Liver (tissue), 9 donors: ENCODE results near the gene AQP5. TPM values are rescaled to one million over a fixed set of nuclear protein-coding genes. Genes with fewer than 3 reads are reported as not detected.

Experiments used
- DNase-seq: peaks from one replicate; pipeline ENCODE4 v3.0.0-alpha.2; 2017; ENCODE audit warnings: low spot score
- H3K27ac ChIP-seq, 2 donors: one replicate each; pipeline ENCODE4 v1.7.0; 2013; ENCODE audit warnings: inconsistent platforms in 2 of 2, low read length in 2 of 2, control low read depth in 1 of 2, low read depth in 1 of 2, mild to moderate bottlenecking in 1 of 2
- H3K27me3 ChIP-seq, 4 donors: one replicate each; pipeline versions ENCODE4 v1.6.1 to v1.7.0; 2013; ENCODE audit warnings: low read length in 3 of 4, inconsistent platforms in 1 of 4, mild to moderate bottlenecking in 1 of 4, moderate library complexity in 1 of 4; ENCODE audit not compliant: control insufficient read depth in 4 of 4, insufficient read depth in 4 of 4
- H3K36me3 ChIP-seq, 4 donors: one replicate each; pipeline versions ENCODE4 v1.6.1 to v1.7.0; 2013; ENCODE audit warnings: low read length in 3 of 4, mild to moderate bottlenecking in 3 of 4, low read depth in 1 of 4, moderate library complexity in 1 of 4; ENCODE audit not compliant: control insufficient read depth in 4 of 4, insufficient read depth in 3 of 4
- H3K4me1 ChIP-seq, 4 donors: one replicate each; pipeline versions ENCODE4 v1.6.1 to v1.7.0; 2013; ENCODE audit warnings: low read length in 3 of 4, mild to moderate bottlenecking in 3 of 4, moderate library complexity in 1 of 4; ENCODE audit not compliant: control insufficient read depth in 4 of 4, insufficient read depth in 4 of 4
- H3K4me3 ChIP-seq, 3 donors: one replicate each; pipeline versions ENCODE4 v1.6.1 to v1.7.0; 2013; ENCODE audit warnings: low read length in 3 of 3, control low read depth in 1 of 3, low read depth in 1 of 3, mild to moderate bottlenecking in 1 of 3
- H3K9ac ChIP-seq, 2 donors: one replicate each; pipeline ENCODE4 v1.7.0; 2013; ENCODE audit warnings: low read length in 2 of 2, mild to moderate bottlenecking in 2 of 2, moderate library complexity in 2 of 2, control low read depth in 1 of 2, low read depth in 1 of 2
- H3K9me3 ChIP-seq, 4 donors: one replicate each; pipeline versions ENCODE4 v1.6.1 to v1.7.0; 2013; ENCODE audit warnings: low read length in 3 of 4; ENCODE audit not compliant: control insufficient read depth in 4 of 4
- EGR1 ChIP-seq, 2 donors: IDR thresholded peaks; 2 replicates each; pipeline ENCODE4 v1.6.1; 2016 to 2018; ENCODE audit warnings: antibody characterized with exemption in 2 of 2, low read depth in 2 of 2
- FOXA1 ChIP-seq: IDR thresholded peaks from 2 replicates; pipeline ENCODE4 v1.6.1; 2016; ENCODE audit warnings: antibody characterized with exemption
- FOXA2 ChIP-seq: IDR thresholded peaks from 2 replicates; pipeline ENCODE4 v1.6.1; 2016; ENCODE audit warnings: antibody characterized with exemption
- GABPA ChIP-seq, 2 donors: IDR thresholded peaks in 1 of 2; conservative IDR thresholded peaks in 1 of 2; 2 replicates each; pipeline ENCODE4 v1.6.1; 2016; ENCODE audit warnings: antibody characterized with exemption in 2 of 2, mild to moderate bottlenecking in 1 of 2, moderate library complexity in 1 of 2
- HNF4A ChIP-seq, 2 donors: conservative IDR thresholded peaks; 2 replicates each; pipeline ENCODE4 v1.6.1; 2016; ENCODE audit warnings: antibody characterized with exemption in 2 of 2, mild to moderate bottlenecking in 2 of 2
- HNF4G ChIP-seq: IDR thresholded peaks from 2 replicates; pipeline ENCODE4 v1.6.1; 2016; ENCODE audit warnings: antibody characterized with exemption
- JUND ChIP-seq, 2 donors: IDR thresholded peaks; 2 replicates each; pipeline ENCODE4 v1.6.1; 2016; ENCODE audit warnings: antibody characterized with exemption in 2 of 2
- NR2F2 ChIP-seq: IDR thresholded peaks from 2 replicates; pipeline ENCODE4 v1.6.1; 2016; ENCODE audit warnings: antibody characterized with exemption
- RAD21 ChIP-seq, 2 donors: IDR thresholded peaks; 2 replicates each; pipeline ENCODE4 v1.6.1; 2016; ENCODE audit warnings: antibody characterized with exemption in 2 of 2, mild to moderate bottlenecking in 2 of 2
- RXRA ChIP-seq, 2 donors: IDR thresholded peaks; 2 replicates each; pipeline ENCODE4 v1.6.1; 2017 to 2018; ENCODE audit warnings: antibody characterized with exemption in 2 of 2, mild to moderate bottlenecking in 1 of 2
- SP1 ChIP-seq: IDR thresholded peaks from 2 replicates; pipeline ENCODE4 v1.6.1; 2018; ENCODE audit warnings: antibody characterized with exemption, mild to moderate bottlenecking
- TAF1 ChIP-seq: conservative IDR thresholded peaks from 2 replicates; pipeline ENCODE4 v1.6.1; 2016; ENCODE audit warnings: antibody characterized with exemption, mild to moderate bottlenecking
- YY1 ChIP-seq: IDR thresholded peaks from 2 replicates; pipeline ENCODE4 v1.6.1; 2016; ENCODE audit warnings: antibody characterized with exemption, mild to moderate bottlenecking
- WGBS: extraction: QIAGEN DNeasy Blood & Tissue Kit; methylation state at CpG from one replicate; pipeline ENCODE4 v1.1.7; 2013; 5-methylcytosine and 5-hydroxymethylcytosine counted together
- polyA plus RNA-seq, 2 donors: library from polyadenylated mRNA; stranded (reverse) in 1 of 2; unstranded in 1 of 2; fragments of 200-250 nt in 1 of 2; fragments of >200 nt in 1 of 2; fragmentation: Nextera tagmentation in 1 of 2; extraction: Ambion mirVana in 1 of 2; gene quantifications; one replicate each; pipeline versions ENCODE4 v1.2.1 to v1.2.3, GENCODE V29; 2013 to 2015
- total RNA-seq, 2 donors: library from RNA; depleted of rRNA; stranded (reverse); fragments of >200 nt; gene quantifications; one replicate each; pipeline ENCODE4 v1.2.3, GENCODE V29; 2014
- TF ChIP-seq, protein P1 (sequence below): fragments of 150-350 bp; IDR thresholded peaks from 2 replicates; pipeline ENCODE4 v1.5.1; 2017; ENCODE audit warnings: improper control_type of control experiment, low read depth, low read length; ENCODE audit not compliant: missing input control
- TF ChIP-seq, protein P2 (sequence below): IDR thresholded peaks from 2 replicates; pipeline ENCODE4 v1.6.1; 2016; ENCODE audit warnings: antibody characterized with exemption
- TF ChIP-seq, protein P3 (sequence below): IDR thresholded peaks from 2 replicates; pipeline ENCODE4 v1.6.1; 2016; ENCODE audit warnings: antibody characterized with exemption, mild to moderate bottlenecking
- donor health status: healthy.
- donor health status: healthy.
- donor health status: healthy.
- donor health status: healthy.
- donor health status: healthy.

AQP5 gene
- total and polyA plus RNA-seq, 4 donors: not detected

DNA sequence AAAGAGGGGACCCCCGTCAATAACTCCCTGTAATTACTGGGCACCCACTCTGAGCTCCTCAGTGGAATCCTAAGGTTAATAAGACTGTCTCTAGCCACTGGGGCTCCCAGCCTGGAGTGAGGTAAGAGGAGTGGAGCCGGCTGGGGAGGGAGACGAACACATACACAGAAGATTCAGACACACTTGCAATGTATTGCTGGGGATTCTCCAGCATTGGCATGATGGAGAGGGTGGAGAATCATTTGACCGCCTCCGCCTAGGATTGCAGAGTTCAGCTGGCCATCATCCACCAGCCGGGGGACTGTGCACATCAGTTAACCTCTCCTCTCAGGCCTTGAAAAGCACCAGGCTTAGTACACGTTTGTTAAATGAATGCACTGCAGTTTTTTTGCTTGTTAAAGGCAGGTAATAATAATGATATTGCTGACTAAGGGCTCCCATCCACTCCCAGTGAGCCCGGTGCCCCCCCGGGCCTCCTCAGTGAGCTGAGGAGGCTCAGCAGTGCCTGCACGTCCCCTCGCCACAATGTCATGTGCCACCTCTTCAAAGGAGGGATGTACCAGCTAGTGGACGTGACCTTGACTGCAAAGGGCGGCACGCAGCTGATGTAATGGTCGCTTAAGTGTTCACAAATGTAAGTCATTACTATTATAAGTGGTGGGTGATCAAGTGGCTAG is 37.7 kb upstream of the AQP5 start:
- Histone ChIP-seq H3K27me3 (no peaks in the 10 kb centered on the region), H3K9ac (no peak overlapping the region), H3K27ac (no peak overlapping the region), H3K4me1 (peaks cover 0 to 5% (median 0%) of the 10 kb centered on the region in 4 donors), H3K4me3 (no peak overlapping the region), H3K9me3 (no peaks in the 10 kb centered on the region), H3K36me3 (no peaks in the 10 kb centered on the region)
- WGBS: 89% methylated on average over 15 of the region's 15 CpGs
- TF ChIP-seq, protein P1, sequence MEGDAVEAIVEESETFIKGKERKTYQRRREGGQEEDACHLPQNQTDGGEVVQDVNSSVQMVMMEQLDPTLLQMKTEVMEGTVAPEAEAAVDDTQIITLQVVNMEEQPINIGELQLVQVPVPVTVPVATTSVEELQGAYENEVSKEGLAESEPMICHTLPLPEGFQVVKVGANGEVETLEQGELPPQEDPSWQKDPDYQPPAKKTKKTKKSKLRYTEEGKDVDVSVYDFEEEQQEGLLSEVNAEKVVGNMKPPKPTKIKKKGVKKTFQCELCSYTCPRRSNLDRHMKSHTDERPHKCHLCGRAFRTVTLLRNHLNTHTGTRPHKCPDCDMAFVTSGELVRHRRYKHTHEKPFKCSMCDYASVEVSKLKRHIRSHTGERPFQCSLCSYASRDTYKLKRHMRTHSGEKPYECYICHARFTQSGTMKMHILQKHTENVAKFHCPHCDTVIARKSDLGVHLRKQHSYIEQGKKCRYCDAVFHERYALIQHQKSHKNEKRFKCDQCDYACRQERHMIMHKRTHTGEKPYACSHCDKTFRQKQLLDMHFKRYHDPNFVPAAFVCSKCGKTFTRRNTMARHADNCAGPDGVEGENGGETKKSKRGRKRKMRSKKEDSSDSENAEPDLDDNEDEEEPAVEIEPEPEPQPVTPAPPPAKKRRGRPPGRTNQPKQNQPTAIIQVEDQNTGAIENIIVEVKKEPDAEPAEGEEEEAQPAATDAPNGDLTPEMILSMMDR: no peak
- TF ChIP-seq GABPA (IDR thresholded peaks at IDR 0.05 in 1 of 2, conservative IDR thresholded peaks at IDR 0.05 in 1 of 2): no peak
- TF ChIP-seq, protein P2, sequence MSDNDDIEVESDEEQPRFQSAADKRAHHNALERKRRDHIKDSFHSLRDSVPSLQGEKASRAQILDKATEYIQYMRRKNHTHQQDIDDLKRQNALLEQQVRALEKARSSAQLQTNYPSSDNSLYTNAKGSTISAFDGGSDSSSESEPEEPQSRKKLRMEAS: no peak
- no peak for TF ChIP-seq JUND (IDR thresholded peaks at IDR 0.05)
- TF ChIP-seq FOXA1: no peak
- TF ChIP-seq NR2F2: no peak
- no peak for TF ChIP-seq EGR1 (IDR thresholded peaks at IDR 0.05; ENCODE audit: low read depth in 2 of 2)
- TF ChIP-seq, protein P3, sequence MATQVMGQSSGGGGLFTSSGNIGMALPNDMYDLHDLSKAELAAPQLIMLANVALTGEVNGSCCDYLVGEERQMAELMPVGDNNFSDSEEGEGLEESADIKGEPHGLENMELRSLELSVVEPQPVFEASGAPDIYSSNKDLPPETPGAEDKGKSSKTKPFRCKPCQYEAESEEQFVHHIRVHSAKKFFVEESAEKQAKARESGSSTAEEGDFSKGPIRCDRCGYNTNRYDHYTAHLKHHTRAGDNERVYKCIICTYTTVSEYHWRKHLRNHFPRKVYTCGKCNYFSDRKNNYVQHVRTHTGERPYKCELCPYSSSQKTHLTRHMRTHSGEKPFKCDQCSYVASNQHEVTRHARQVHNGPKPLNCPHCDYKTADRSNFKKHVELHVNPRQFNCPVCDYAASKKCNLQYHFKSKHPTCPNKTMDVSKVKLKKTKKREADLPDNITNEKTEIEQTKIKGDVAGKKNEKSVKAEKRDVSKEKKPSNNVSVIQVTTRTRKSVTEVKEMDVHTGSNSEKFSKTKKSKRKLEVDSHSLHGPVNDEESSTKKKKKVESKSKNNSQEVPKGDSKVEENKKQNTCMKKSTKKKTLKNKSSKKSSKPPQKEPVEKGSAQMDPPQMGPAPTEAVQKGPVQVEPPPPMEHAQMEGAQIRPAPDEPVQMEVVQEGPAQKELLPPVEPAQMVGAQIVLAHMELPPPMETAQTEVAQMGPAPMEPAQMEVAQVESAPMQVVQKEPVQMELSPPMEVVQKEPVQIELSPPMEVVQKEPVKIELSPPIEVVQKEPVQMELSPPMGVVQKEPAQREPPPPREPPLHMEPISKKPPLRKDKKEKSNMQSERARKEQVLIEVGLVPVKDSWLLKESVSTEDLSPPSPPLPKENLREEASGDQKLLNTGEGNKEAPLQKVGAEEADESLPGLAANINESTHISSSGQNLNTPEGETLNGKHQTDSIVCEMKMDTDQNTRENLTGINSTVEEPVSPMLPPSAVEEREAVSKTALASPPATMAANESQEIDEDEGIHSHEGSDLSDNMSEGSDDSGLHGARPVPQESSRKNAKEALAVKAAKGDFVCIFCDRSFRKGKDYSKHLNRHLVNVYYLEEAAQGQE: no peak
- TF ChIP-seq RAD21 (IDR thresholded peaks at IDR 0.05): no peak
- TF ChIP-seq FOXA2: no peak
- no peak for TF ChIP-seq HNF4A (conservative IDR thresholded peaks at IDR 0.05)
- DNase-seq: no peak

DNA sequence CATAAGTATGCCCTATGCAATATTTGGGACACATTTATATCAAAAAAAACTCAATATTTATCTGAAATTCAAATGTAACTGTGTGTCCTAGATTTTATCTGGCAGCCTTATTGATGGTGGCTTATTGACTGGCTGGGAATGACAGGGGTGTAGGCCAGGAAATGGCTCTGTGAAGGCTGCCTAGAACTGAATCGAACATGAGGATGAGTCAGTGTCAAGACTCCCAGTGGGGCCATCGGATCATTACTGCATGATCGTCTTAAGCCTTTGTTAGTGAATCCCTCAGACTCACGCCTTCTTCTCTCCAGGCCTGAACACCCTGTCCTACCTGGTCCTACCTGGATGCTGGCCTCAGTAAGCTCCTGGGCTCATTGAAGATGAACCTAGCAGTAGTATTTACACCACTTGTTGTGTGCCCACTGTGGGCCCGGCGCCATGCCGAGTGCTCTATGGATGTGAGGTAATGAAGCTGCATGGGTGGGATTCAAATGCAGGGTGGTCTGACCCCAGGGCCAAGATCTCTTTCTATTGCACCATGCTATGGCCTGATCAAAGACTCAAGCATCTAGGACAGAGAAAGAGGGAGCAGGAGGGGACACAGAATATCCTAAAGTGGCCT is 36.9 kb upstream of the AQP5 start:
- H3K27ac ChIP-seq: no peak overlapping the region
- H3K9ac ChIP-seq: no peak overlapping the region
- WGBS: 92% methylated on average over 7 of the region's 7 CpGs
- H3K9me3 ChIP-seq: no peaks in the 10 kb centered on the region
- no peaks in the 10 kb centered on the region for H3K27me3 ChIP-seq
- H3K4me3 ChIP-seq: no peak overlapping the region
- TF ChIP-seq, protein P1: no peak
- TF ChIP-seq HNF4A (conservative IDR thresholded peaks at IDR 0.05) (no peak), TAF1 (no peak), HNF4G (no peak), FOXA1 (no peak), RXRA (IDR thresholded peaks at IDR 0.05) (no peak), SP1 (no peak), YY1 (no peak)
- TF ChIP-seq, protein P3: no peak
- TF ChIP-seq, protein P2: no peak
- DNase-seq: no peak
- peaks cover 0 to 5% (median 0%) of the 10 kb centered on the region in 4 donors for H3K4me1 ChIP-seq
- H3K36me3 ChIP-seq: no peaks in the 10 kb centered on the region
